ENCODE measurements around the gene GIMAP8. TPM values are rescaled to one million over a fixed set of nuclear protein-coding genes. Genes with fewer than 3 reads are reported as not detected.

Gene GIMAP8
- total RNA-seq, 1 donor from 2014 or later = not detected

DNA sequence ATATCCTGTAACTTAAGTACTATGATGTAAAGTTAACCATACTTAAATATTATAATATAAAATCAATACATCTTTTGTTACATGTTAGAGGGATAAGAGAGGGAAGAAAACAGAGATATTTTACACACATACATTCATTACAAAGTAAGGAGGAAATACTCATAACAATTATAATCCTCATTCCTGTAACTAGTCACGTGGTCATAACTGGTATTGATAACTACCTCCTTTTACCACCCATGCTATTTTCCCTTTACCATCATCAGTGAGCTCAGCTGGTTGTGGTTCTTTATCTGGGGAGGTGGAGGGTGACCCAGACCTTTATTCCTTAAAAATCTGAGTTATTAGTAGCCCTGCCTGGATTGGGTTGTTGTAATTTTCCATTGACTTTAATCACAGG lies 8.3 kb downstream of the GIMAP8 start:
- Mint-ChIP-seq H3K27me3 (no peaks in the 10 kb centered on the region), H3K27ac (no peak overlapping the region), H3K4me1 (ENCODE audit: low read depth) (no peaks in the 10 kb centered on the region), H3K9me3 (ENCODE audit: low read depth) (peaks cover 34% of the 10 kb centered on the region), H3K36me3 (ENCODE audit: insufficient read depth) (no peaks in the 10 kb centered on the region), H3K4me3 (ENCODE audit: low read depth) (no peak overlapping the region)
- TF ChIP-seq, protein P1, sequence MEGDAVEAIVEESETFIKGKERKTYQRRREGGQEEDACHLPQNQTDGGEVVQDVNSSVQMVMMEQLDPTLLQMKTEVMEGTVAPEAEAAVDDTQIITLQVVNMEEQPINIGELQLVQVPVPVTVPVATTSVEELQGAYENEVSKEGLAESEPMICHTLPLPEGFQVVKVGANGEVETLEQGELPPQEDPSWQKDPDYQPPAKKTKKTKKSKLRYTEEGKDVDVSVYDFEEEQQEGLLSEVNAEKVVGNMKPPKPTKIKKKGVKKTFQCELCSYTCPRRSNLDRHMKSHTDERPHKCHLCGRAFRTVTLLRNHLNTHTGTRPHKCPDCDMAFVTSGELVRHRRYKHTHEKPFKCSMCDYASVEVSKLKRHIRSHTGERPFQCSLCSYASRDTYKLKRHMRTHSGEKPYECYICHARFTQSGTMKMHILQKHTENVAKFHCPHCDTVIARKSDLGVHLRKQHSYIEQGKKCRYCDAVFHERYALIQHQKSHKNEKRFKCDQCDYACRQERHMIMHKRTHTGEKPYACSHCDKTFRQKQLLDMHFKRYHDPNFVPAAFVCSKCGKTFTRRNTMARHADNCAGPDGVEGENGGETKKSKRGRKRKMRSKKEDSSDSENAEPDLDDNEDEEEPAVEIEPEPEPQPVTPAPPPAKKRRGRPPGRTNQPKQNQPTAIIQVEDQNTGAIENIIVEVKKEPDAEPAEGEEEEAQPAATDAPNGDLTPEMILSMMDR (IDR thresholded peaks at IDR 0.05; ENCODE audit: unreplicated experiment) = no peak
- no peak for DNase-seq (ENCODE audit: low spot score, unreplicated experiment)

GRCh38 chr7:150461520-150461919 lies 11.1 kb downstream of the GIMAP8 start:
- H3K4me3 Mint-ChIP-seq (ENCODE audit: low read depth) = no peak overlapping the region
- H3K27me3 Mint-ChIP-seq = peaks cover 5% of the 10 kb centered on the region

GRCh38 chr7:150462413-150462812 lies 12.0 kb downstream of the GIMAP8 start:
- no peaks in the 10 kb centered on the region for H3K4me1 Mint-ChIP-seq (ENCODE audit: low read depth)
- H3K36me3 Mint-ChIP-seq (ENCODE audit: insufficient read depth) = no peaks in the 10 kb centered on the region
- TF ChIP-seq, protein P1 (IDR thresholded peaks at IDR 0.05; ENCODE audit: unreplicated experiment) = no peak
- H3K4me3 Mint-ChIP-seq (ENCODE audit: low read depth) = no peak overlapping the region
- H3K27me3 Mint-ChIP-seq = peaks cover 12% of the 10 kb centered on the region
- no peak overlapping the region for H3K27ac Mint-ChIP-seq
- no peak for DNase-seq (ENCODE audit: low spot score, unreplicated experiment)
- H3K9me3 Mint-ChIP-seq (ENCODE audit: low read depth) = peaks cover 27% of the 10 kb centered on the region

More at GRCh38 chr7:150461520-150461919, 11.1 kb downstream of the GIMAP8 start:
- TF ChIP-seq, protein P1 (IDR thresholded peaks at IDR 0.05; ENCODE audit: unreplicated experiment) = no peak
- peaks cover 31% of the 10 kb centered on the region for H3K9me3 Mint-ChIP-seq (ENCODE audit: low read depth)
- no peak overlapping the region for H3K27ac Mint-ChIP-seq
- no peak for DNase-seq (ENCODE audit: low spot score, unreplicated experiment)
- no peaks in the 10 kb centered on the region for H3K4me1 Mint-ChIP-seq (ENCODE audit: low read depth)
- no peaks in the 10 kb centered on the region for H3K36me3 Mint-ChIP-seq (ENCODE audit: insufficient read depth)

DNA sequence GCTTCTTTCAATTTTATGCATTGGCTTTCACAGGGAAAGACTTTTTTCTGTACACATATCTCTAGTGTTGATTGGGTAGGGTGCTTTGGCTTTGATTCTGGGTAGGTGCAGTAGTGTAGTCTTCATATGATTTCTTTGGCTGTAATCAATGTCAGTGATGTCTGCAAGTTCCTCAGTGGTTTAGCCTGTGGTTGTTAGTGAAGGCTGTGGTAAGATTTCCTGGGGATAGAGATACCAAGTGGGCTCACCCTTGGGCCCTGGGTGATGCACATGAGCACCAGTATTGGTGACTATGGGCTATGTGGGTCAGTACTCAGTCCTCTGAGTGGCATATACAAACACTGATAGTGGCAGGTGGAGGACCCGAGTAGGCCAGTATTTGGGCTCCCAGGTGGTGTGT lies 13.0 kb downstream of the GIMAP8 start:
- H3K27ac Mint-ChIP-seq = no peak overlapping the region
- H3K4me3 Mint-ChIP-seq (ENCODE audit: low read depth) = no peak overlapping the region
- no peaks in the 10 kb centered on the region for H3K4me1 Mint-ChIP-seq (ENCODE audit: low read depth)
- no peak for DNase-seq (ENCODE audit: low spot score, unreplicated experiment)
- H3K9me3 Mint-ChIP-seq (ENCODE audit: low read depth) = peaks cover 21% of the 10 kb centered on the region
- TF ChIP-seq, protein P1 (IDR thresholded peaks at IDR 0.05; ENCODE audit: unreplicated experiment) = no peak
- H3K36me3 Mint-ChIP-seq (ENCODE audit: insufficient read depth) = no peaks in the 10 kb centered on the region
- peaks cover 21% of the 10 kb centered on the region for H3K27me3 Mint-ChIP-seq

DNA sequence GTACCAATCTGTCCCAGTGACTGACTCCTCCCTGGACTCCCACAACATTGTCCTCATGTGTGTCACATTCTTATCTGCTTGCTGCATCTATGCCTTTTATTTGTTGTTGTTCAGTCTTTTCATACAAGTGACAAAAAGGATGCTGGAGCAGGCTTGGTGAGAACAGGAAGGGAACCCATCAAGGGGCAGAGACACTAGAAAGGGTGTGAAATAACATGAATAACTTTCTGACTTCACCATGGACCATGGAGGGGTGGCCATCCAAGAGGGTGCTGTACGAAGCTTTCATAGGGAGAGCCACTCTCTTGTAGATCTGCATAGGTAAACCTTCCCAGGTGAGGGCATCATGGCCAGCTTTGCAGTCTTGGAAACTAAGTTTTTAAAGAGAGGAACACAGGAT lies 14.5 kb downstream of the GIMAP8 start:
- peaks cover 20% of the 10 kb centered on the region for H3K9me3 Mint-ChIP-seq (ENCODE audit: low read depth)
- no peaks in the 10 kb centered on the region for H3K4me1 Mint-ChIP-seq (ENCODE audit: low read depth)
- TF ChIP-seq, protein P1 (IDR thresholded peaks at IDR 0.05; ENCODE audit: unreplicated experiment) = no peak
- H3K27ac Mint-ChIP-seq = no peak overlapping the region
- peaks cover 28% of the 10 kb centered on the region for H3K27me3 Mint-ChIP-seq
- DNase-seq (ENCODE audit: low spot score, unreplicated experiment) = no peak
- H3K4me3 Mint-ChIP-seq (ENCODE audit: low read depth) = no peak overlapping the region
- no peaks in the 10 kb centered on the region for H3K36me3 Mint-ChIP-seq (ENCODE audit: insufficient read depth)

Measured in progenitor cell of endocrine pancreas (in vitro differentiated cells).